GM19025 (cell line): ENCODE results near the gene TBC1D4.
"Not testable (repeated sequence)": the region's sequence is repeated elsewhere in the genome, so short reads cannot be mapped to it uniquely, and the experiment has no call there.

Experiments used
- ATAC-seq: cut with Tn5 transposase; IDR thresholded peaks from one replicate; pipeline ENCODE4 v1.9.1; 2021; ENCODE audit warnings: mild to moderate bottlenecking, low read depth, moderate library complexity; ENCODE audit not compliant: unreplicated experiment

Gene TBC1D4

GRCh38 chr13:75250526-75251178 lies 231.3 kb downstream of the TBC1D4 start:
- ATAC-seq, result no peak

GRCh38 chr13:75245578-75245977 lies 236.4 kb downstream of the TBC1D4 start:
- not testable (repeated sequence) for ATAC-seq

- not testable (repeated sequence) for ATAC-seq
These were observed 241.7 kb downstream of the TBC1D4 start for GRCh38 chr13:75240240-75240639.

GRCh38 chr13:75236774-75237173 lies 245.2 kb downstream of the TBC1D4 start:
- no peak for ATAC-seq
